ENCODE measurements around the gene CNTRL.
A peak's percentile ranks its signal among the peaks of the same experiment; 100 is the strongest.
"Not testable (repeated sequence)": the region's sequence is repeated elsewhere in the genome, so short reads cannot be mapped to it uniquely, and the experiment has no call there.

Gene CNTRL

DNA sequence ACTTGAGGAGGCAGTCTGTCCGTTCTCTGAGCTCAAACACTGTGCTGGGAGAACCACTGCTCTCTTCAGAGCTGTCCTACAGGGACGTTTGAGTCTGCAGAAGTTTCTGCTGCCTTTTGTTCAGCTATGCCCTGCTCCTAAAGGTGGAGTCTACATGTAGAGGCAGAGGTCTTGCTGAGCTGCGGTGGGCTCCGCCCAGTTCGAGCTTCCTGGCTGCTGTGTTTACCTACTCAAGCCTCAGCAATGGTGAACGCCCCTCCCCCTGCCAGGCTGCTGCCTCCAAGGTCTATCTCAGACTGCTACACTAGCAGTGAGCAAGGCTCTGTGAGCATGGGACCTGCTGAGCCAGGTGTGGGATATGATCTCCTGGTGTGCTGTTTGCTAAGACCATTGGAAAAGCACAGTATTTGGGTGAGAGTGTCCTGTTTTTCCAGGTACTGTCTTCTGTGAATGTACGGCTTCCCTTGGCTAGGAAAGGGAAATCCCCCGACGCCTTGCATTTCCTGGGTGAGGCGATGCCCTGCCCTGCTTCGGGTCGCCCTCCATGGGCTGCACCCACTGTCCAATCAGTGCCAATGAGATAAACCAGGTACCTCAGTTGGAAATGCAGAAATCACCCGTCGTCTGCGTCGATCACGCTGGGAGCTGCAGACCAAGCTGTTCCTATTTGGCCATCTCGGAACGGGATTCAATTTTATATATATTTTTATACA, 58.5 kb downstream of the CNTRL start:
- peak; percentile 28 for DNase-seq (ENCODE audit: low read depth)

DNA sequence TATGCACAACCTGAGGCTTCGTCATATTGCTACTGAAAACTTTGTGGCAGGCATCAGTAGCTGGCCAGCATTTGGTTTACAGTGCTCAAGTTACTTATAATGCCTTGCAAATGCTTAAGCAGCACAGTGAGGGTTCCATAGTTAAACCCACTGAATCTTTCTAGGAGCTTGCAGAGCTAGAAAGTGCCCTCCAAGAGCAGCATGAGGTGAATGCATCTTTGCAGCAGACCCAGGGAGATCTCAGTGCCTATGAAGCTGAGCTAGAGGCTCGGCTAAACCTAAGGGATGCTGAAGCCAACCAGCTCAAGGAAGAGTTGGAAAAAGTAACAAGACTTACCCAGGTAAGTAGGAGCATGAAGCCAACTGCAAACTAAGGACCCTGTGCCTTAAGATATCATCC, 60.9 kb downstream of the CNTRL start:
- DNase-seq (ENCODE audit: low read depth): no peak

DNA sequence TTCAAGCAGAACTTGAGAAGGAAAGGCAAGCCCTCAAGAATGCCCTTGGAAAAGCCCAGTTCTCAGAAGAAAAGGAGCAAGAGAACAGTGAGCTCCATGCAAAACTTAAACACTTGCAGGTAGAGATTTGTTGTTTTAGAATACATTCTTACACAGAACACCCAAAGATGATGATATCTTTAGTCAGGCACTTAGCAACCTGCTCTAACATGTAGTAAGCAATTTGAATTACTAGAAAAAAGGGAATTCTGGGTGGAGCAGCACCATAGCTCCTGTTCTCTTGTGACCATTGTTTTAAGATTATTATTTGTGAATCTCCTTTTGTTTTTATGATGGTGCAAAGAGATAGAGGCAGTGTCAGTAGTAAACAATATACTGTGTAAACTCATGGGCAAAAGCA, 63.8 kb downstream of the CNTRL start:
- no peak for DNase-seq (ENCODE audit: low read depth)

- no peak for DNase-seq (ENCODE audit: low read depth)
Measured at GRCh38 chr9:121138973-121139372, 64.2 kb downstream of the CNTRL start.

DNA sequence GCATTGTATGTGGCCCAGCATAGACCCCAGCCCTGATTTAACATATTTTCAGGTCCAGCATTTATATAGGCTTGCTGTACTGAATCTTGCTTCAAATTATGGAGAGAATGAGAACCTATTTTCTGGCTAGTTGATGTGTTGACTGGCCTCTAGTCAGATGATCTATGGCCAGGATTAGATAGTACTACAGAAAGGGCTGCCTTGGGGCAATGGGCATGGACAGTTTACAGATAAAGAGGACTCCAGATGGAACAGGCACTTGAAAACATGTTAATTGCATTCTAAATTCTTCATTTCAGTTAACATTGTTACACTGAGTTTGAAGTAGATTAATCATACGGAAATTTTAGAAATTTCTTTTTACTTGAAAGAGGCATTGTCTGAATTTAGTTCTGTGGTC, 65.4 kb downstream of the CNTRL start:
- DNase-seq (ENCODE audit: low read depth): no peak

DNA sequence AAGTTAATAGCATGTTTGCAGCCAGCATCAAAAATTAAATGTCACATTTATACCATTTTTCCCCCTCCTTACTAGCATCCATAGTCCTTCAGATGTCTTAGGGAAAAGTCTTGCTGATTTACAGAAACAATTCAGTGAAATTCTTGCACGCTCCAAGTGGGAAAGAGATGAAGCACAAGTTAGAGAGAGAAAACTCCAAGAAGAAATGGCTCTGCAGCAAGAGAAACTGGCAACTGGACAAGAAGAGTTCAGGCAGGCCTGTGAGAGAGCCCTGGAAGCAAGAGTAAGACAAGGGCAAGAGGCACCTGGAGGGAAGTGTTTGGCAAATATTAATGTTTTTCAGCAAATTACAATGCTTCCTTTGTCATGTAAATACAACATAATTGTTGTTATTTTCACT, 66.6 kb downstream of the CNTRL start:
- no peak for DNase-seq (ENCODE audit: low read depth)

- DNase-seq (ENCODE audit: low read depth): no peak
Measured at GRCh38 chr9:121141706-121142105, 67.0 kb downstream of the CNTRL start.

DNA sequence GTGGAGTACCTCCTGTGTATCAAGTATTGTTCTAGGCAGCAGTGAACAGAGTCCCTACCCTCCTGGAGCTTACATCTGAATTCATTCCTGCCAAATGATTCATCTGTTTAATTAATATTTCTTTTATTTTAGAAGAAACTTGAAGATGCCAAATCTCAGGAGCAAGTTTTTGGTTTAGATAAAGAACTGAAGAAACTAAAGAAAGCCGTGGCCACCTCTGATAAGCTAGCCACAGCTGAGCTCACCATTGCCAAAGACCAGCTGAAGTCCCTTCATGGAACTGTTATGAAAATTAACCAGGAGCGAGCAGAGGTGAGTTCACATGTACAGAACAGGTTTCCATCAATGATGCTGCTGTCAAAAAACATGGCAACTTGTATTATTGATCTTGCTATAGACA, 69.0 kb downstream of the CNTRL start:
- no peak for DNase-seq (ENCODE audit: low read depth)

GRCh38 chr9:121144482-121144881, 69.7 kb downstream of the CNTRL start:
- no peak for DNase-seq (ENCODE audit: low read depth)

GRCh38 chr9:121150188-121150587, 75.4 kb downstream of the CNTRL start:
- no peak for DNase-seq (ENCODE audit: low read depth)

DNA sequence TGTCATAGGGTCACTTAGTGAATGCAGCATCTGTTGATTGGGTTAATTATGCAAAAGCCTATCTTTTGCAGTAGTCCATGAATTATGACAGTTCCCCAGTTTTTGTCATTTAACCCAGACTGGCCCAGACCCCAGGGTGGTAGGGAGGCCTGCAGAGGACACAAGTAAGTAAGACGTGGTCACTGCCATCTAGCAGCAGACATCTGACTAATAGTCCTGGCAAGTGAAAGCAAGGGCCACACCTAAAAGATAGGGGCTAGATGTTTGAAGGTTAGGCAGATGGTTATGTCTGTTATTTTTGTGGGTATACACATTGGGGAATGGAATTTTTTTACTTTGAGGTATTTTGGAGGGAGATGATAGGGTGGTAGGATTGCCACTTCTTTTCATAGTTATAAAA, 78.9 kb downstream of the CNTRL start:
- no peak for DNase-seq (ENCODE audit: low read depth)

DNA sequence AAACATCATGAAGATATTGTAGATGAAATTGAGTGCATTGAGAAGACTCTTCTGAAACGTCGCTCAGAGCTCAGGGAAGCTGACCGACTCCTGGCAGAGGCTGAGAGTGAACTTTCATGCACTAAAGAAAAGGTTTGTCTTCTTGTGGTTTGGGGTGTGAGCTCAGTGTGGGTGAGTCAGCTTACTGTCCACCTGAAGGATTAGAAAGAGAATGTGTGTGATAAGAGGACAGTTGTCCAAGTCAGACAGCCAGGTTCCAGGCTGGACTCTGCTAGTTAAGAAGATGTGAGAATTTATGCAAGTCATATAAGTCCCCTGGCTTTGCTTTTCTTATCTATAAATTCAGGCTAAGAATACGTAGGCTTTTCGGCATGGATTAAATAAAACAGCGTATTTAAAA, 80.0 kb downstream of the CNTRL start:
- no peak for DNase-seq (ENCODE audit: low read depth)

- no peak for DNase-seq (ENCODE audit: low read depth)
Measured at GRCh38 chr9:121156263-121156731, 81.5 kb downstream of the CNTRL start.

DNA sequence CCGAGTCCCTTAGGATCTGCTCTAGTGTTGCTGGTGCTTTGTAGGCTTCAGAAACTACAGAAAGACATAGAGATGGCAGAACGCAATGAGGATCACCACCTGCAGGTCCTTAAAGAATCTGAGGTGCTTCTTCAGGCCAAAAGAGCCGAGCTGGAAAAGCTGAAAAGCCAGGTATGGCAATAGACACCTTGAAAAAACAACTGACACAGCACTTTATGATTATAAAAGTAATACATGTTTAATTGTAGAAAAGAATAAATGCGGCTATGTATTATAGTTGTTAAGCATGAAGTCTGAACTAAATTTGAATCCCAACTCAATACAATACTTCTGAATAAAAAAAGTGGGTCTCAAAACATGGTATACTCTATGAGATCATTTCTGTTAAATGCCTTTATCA, 83.2 kb downstream of the CNTRL start:
- DNase-seq (ENCODE audit: low read depth): no peak

DNA sequence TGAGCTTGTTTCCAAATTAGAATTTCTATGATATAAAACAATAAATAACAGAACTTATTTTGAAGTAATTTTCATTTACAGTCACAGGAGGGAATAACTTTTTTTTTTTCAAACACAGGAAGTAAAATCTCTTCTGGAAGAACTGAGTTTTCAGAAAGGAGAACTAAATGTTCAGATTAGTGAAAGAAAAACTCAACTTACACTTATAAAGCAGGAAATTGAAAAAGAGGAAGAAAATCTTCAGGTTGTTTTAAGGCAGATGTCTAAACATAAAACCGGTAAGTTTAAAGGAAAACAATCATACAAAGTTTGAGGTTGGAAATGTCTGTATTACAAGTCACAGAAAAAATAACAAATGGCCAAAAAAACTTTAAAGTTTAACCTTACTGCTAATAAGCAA, 85.3 kb downstream of the CNTRL start:
- no peak for DNase-seq (ENCODE audit: low read depth)

DNA sequence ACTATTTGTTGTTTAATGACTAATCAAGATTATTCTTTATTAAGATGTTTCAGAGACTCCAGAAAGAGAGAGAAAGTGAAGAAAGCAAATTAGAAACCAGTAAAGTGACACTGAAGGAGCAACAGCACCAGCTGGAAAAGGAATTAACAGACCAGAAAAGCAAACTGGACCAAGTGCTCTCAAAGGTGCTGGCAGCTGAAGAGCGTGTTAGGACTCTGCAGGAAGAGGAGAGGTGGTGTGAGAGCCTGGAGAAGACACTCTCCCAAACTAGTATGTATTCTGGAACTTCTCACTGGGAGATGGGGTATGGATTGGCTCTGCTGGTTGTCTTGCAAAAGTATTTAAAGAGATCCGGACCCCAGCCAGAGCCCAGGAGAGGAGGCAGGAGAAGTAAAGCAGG, 93.3 kb downstream of the CNTRL start:
- no peak for DNase-seq (ENCODE audit: low read depth)

DNA sequence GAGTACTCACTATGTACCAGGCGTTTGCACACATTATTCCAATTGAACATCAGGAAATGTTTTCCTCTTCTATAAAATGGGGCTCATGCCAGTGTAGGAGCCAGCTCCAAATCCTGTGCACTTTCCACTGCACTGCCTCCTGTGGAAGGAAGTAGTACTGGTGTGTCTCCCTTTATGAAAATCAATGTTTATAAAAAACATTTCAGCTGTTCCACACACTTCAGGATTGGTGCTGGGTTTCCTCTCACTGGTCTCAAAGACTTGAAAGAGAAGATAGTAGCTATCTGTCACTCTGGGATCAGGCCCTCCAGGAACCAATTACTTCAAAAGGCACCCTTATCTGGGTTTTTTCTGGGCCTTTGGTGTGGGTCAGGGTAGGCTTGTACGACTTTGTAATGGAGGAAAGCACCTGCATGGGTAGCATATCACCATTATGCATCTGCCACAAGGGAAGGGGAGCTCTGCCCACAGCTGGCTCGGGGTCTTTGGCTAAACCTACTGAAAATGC, 94.4 kb downstream of the CNTRL start:
- no peak for DNase-seq (ENCODE audit: low read depth)

GRCh38 chr9:121171236-121171635, 96.5 kb downstream of the CNTRL start:
- no peak for DNase-seq (ENCODE audit: low read depth)

- DNase-seq (ENCODE audit: low read depth): no peak
Measured at GRCh38 chr9:121172726-121173487, 98.2 kb downstream of the CNTRL start.

DNA sequence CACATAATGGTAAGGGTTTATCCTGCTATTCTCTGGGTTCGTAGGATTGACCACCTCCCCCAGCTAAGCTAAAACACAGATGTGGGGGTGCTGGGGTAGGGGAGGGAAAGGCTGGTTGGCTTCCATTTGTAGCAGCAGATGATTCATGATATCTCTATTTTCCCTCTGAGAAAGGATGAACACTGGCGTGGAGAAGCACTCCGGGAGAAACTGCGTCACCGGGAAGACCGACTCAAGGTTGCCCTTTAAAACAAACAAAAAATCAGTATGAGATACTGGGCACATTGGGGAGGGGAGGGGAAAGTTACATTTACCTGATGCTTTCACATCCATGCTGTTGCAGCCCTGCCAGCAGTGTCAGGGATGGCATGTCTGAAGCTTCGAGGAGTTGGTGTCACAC, 98.7 kb downstream of the CNTRL start:
- no peak for DNase-seq (ENCODE audit: low read depth)

- no peak for DNase-seq (ENCODE audit: low read depth)
Measured at GRCh38 chr9:121178676-121179372, 104.1 kb downstream of the CNTRL start.

- DNase-seq (ENCODE audit: low read depth): not testable (repeated sequence)
Measured at GRCh38 chr9:121179373-121179721, 104.6 kb downstream of the CNTRL start.
